Measurements from ENCODE around the gene PLEKHH2.
"Not testable (repeated sequence)": the region's sequence is repeated elsewhere in the genome, so short reads cannot be mapped to it uniquely, and the experiment has no call there.

Gene PLEKHH2

GRCh38 chr2:43718530-43719124 is 81.6 kb downstream of the PLEKHH2 start:
- DNase-seq (ENCODE audit: insufficient read length, low spot score) (no peak), FAIRE-seq (no peak)
- TF ChIP-seq CTCF (IDR thresholded peaks at IDR 0.05; ENCODE audit: insufficient read depth, missing control alignments), result no peak

- TF ChIP-seq CTCF (IDR thresholded peaks at IDR 0.05; ENCODE audit: insufficient read depth, missing control alignments), result no peak
- DNase-seq (ENCODE audit: insufficient read length, low spot score) (no peak), FAIRE-seq (no peak)
Measured at GRCh38 chr2:43724728-43725526, 87.9 kb downstream of the PLEKHH2 start.

- DNase-seq (ENCODE audit: insufficient read length, low spot score) (no peak), FAIRE-seq (no peak)
- TF ChIP-seq CTCF (IDR thresholded peaks at IDR 0.05; ENCODE audit: insufficient read depth, missing control alignments), result no peak
Measured at GRCh38 chr2:43725711-43726246, 88.7 kb downstream of the PLEKHH2 start.

- not testable (repeated sequence) for DNase-seq (ENCODE audit: insufficient read length, low spot score); FAIRE-seq
Measured at GRCh38 chr2:43726961-43727633, 90.0 kb downstream of the PLEKHH2 start.

- TF ChIP-seq CTCF (IDR thresholded peaks at IDR 0.05; ENCODE audit: insufficient read depth, missing control alignments), result no peak
- FAIRE-seq (no peak), DNase-seq (ENCODE audit: insufficient read length, low spot score) (no peak)
Measured at GRCh38 chr2:43727634-43728014, 90.6 kb downstream of the PLEKHH2 start.

GRCh38 chr2:43729491-43730174 is 92.6 kb downstream of the PLEKHH2 start:
- no peak for FAIRE-seq
- no peak for TF ChIP-seq CTCF (IDR thresholded peaks at IDR 0.05; ENCODE audit: insufficient read depth, missing control alignments)

GRCh38 chr2:43731211-43731610 is 94.2 kb downstream of the PLEKHH2 start:
- FAIRE-seq, result no peak
- no peak for TF ChIP-seq CTCF (IDR thresholded peaks at IDR 0.05; ENCODE audit: insufficient read depth, missing control alignments)
- no peak for DNase-seq (ENCODE audit: insufficient read length, low spot score)

More at GRCh38 chr2:43729491-43730174, 92.6 kb downstream of the PLEKHH2 start:
- no peak for DNase-seq (ENCODE audit: insufficient read length, low spot score)
